WTC11 (cell line): ENCODE data around the gene GTF2A1L. TPM values are rescaled to one million over a fixed set of nuclear protein-coding genes. Genes with fewer than 3 reads are reported as not detected.

Source experiments
- ATAC-seq: fragments of 200-7000 bp; cut with Tn5 transposase; 2 replicates; pipeline ENCODE4 v1.10.0; 2021; ENCODE audit warnings: mild to moderate bottlenecking, moderate library complexity
- CTCF ChIA-PET: fragments of 300-600 bp; sonication (Branson Sonifier 250); formaldehyde crosslinking; loops from one replicate; lab custom pipeline; 2021; ENCODE audit warnings: antibody characterized with exemption; lab: Charles Lee
- POLR2A ChIA-PET: fragments of 350-600 bp; sonication (Branson Sonifier 250); formaldehyde crosslinking; loops from one replicate; lab custom pipeline; 2021; ENCODE audit warnings: antibody characterized with exemption; lab: Charles Lee
- DNase-seq: peaks from one replicate; pipeline ENCODE4 v3.0.0; 2021; ENCODE audit warnings: low spot score
- H3K27ac Mint-ChIP-seq: 2 replicates; pipeline ENCODE4 v1.8.0; 2021; ENCODE audit warnings: mixed read lengths
- H3K27me3 Mint-ChIP-seq: 2 replicates; pipeline ENCODE4 v1.8.0; 2021; ENCODE audit warnings: low read depth, mild to moderate bottlenecking, moderate library complexity, mixed read lengths
- H3K36me3 Mint-ChIP-seq: 2 replicates; pipeline ENCODE4 v1.8.0; 2021; ENCODE audit warnings: mixed read lengths
- H3K4me1 Mint-ChIP-seq: 2 replicates; pipeline ENCODE4 v1.8.0; 2022; ENCODE audit warnings: mixed read lengths
- H3K4me3 Mint-ChIP-seq: 2 replicates; pipeline ENCODE4 v1.8.0; 2021; ENCODE audit warnings: mild to moderate bottlenecking, moderate library complexity, mixed read lengths
- H3K9me3 Mint-ChIP-seq: 2 replicates; pipeline ENCODE4 v1.8.0; 2021; ENCODE audit warnings: mixed read lengths
- CREM ChIP-seq: sonication (generic); formaldehyde crosslinking; IDR thresholded peaks from 2 replicates; pipeline ENCODE4 v1.8.1; 2022; ENCODE audit warnings: mild to moderate bottlenecking, missing genetic modification reagents, moderate library complexity
- ERG ChIP-seq: fragments of 250-450 bp; sonication (Bioruptor Pico); IDR thresholded peaks from 2 replicates; pipeline ENCODE4 v1.8.0; 2021; ENCODE audit warnings: mild to moderate bottlenecking
- FOXP1 ChIP-seq: sonication (generic); formaldehyde crosslinking; IDR thresholded peaks from 2 replicates; pipeline ENCODE4 v1.8.0; 2022; ENCODE audit warnings: missing genetic modification reagents, mild to moderate bottlenecking, moderate library complexity, borderline replicate concordance
- JUN ChIP-seq: sonication (generic); formaldehyde crosslinking; IDR thresholded peaks from 2 replicates; pipeline ENCODE4 v1.8.0; 2023; ENCODE audit warnings: mild to moderate bottlenecking, missing genetic modification reagents
- NR1H2 ChIP-seq: sonication (generic); formaldehyde crosslinking; IDR thresholded peaks from 2 replicates; pipeline ENCODE4 v1.9.0; 2021; ENCODE audit warnings: mild to moderate bottlenecking, moderate library complexity, missing genetic modification reagents
- PREB ChIP-seq: sonication (generic); formaldehyde crosslinking; IDR thresholded peaks from 2 replicates; pipeline ENCODE4 v1.8.1; 2022; ENCODE audit warnings: mild to moderate bottlenecking, missing genetic modification reagents, moderate library complexity, borderline replicate concordance
- SMAD4 ChIP-seq: sonication (generic); formaldehyde crosslinking; IDR thresholded peaks from 2 replicates; pipeline ENCODE4 v1.8.0; 2022; ENCODE audit warnings: mild to moderate bottlenecking, missing genetic modification reagents
- SOX15 ChIP-seq: fragments of 250-450 bp; sonication (Bioruptor Pico); IDR thresholded peaks from 2 replicates; pipeline ENCODE4 v1.9.0; 2021; ENCODE audit warnings: mild to moderate bottlenecking
- TEAD4 ChIP-seq: sonication (generic); formaldehyde crosslinking; IDR thresholded peaks from 2 replicates; pipeline ENCODE4 v1.8.0; 2022; ENCODE audit warnings: mild to moderate bottlenecking, missing genetic modification reagents
- ZBTB43 ChIP-seq: sonication (generic); formaldehyde crosslinking; IDR thresholded peaks from 2 replicates; pipeline ENCODE4 v1.8.1; 2023; ENCODE audit warnings: mild to moderate bottlenecking, missing genetic modification reagents
- ZNF671 ChIP-seq: fragments of 250-450 bp; sonication (Bioruptor Pico); IDR thresholded peaks from 2 replicates; pipeline ENCODE4 v1.8.0; 2021; ENCODE audit warnings: mild to moderate bottlenecking
- total RNA-seq: library from RNA; stranded (reverse); gene quantifications from 3 replicates; pipeline ENCODE4 v1.2.3, GENCODE V29; 2021
- TF ChIP-seq, protein P1 (sequence below): sonication (generic); formaldehyde crosslinking; IDR thresholded peaks from 2 replicates; pipeline ENCODE4 v1.8.0; 2023; ENCODE audit warnings: missing genetic modification reagents, mild to moderate bottlenecking, borderline replicate concordance
- TF ChIP-seq, protein P2 (sequence below): fragments of 250-450 bp; sonication (Bioruptor Pico); IDR thresholded peaks from 2 replicates; pipeline ENCODE4 v1.9.0; 2021; ENCODE audit warnings: mild to moderate bottlenecking, borderline replicate concordance
- TF ChIP-seq, protein P3 (sequence below): sonication (generic); formaldehyde crosslinking; IDR thresholded peaks from 2 replicates; pipeline ENCODE4 v1.8.0; 2022; ENCODE audit warnings: mild to moderate bottlenecking, missing genetic modification reagents
- TF ChIP-seq, protein P4 (sequence below): fragments of 250-450 bp; sonication (Bioruptor Pico); IDR thresholded peaks from 2 replicates; pipeline ENCODE4 v2.1.2; 2022; ENCODE audit warnings: mild to moderate bottlenecking, moderate library complexity
- TF ChIP-seq, protein P5 (sequence below): sonication (generic); formaldehyde crosslinking; IDR thresholded peaks from 2 replicates; pipeline ENCODE4 v1.8.0; 2022; ENCODE audit warnings: mild to moderate bottlenecking, missing genetic modification reagents
- TF ChIP-seq, protein P6 (sequence below): sonication (generic); formaldehyde crosslinking; IDR thresholded peaks from 2 replicates; pipeline ENCODE4 v1.8.1; 2023; ENCODE audit warnings: mild to moderate bottlenecking, missing genetic modification reagents, moderate library complexity

GTF2A1L gene
- total RNA-seq, 1 experiment from 2014 or later: not detected

GRCh38 chr2:48673581-48673980, 55.9 kb downstream of the GTF2A1L start (continued):
- TF ChIP-seq ZBTB43 (CRISPR knock-in tag) (no peak), FOXP1 (no peak), SMAD4 (CRISPR knock-in tag) (no peak)

DNA sequence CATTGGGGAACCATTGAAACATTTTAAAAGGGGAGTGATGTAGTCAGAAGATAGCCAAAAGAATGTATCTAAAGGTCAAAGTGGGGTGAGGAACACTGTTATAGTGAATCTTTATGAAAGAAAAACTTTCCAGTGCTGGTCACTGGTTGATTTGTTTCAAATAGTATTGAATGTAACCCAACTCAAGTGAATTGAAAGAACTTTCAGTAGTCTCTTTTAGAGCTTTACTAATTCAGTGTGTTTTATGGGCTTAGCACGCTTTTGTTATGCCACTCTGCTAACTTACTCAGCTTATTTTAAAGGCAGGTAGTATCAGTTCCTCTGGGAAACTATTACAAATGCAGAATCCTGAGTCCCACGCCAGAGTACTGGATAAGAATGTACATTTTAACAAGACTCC, 57.3 kb downstream of the GTF2A1L start:
- DNase-seq (no peak), ATAC-seq (no peak)
- no peaks in the 10 kb centered on the region for H3K27me3 Mint-ChIP-seq
- H3K9me3 Mint-ChIP-seq: peaks cover 10% of the 10 kb centered on the region
- POLR2A ChIA-PET: no interaction called here
- CTCF ChIA-PET: no interaction called here
- no peak overlapping the region for H3K27ac Mint-ChIP-seq
- no peak overlapping the region for H3K4me3 Mint-ChIP-seq
- no peak for TF ChIP-seq NR1H2 (CRISPR knock-in tag)
- no peak for TF ChIP-seq CREM (CRISPR knock-in tag)
- TF ChIP-seq, protein P1, sequence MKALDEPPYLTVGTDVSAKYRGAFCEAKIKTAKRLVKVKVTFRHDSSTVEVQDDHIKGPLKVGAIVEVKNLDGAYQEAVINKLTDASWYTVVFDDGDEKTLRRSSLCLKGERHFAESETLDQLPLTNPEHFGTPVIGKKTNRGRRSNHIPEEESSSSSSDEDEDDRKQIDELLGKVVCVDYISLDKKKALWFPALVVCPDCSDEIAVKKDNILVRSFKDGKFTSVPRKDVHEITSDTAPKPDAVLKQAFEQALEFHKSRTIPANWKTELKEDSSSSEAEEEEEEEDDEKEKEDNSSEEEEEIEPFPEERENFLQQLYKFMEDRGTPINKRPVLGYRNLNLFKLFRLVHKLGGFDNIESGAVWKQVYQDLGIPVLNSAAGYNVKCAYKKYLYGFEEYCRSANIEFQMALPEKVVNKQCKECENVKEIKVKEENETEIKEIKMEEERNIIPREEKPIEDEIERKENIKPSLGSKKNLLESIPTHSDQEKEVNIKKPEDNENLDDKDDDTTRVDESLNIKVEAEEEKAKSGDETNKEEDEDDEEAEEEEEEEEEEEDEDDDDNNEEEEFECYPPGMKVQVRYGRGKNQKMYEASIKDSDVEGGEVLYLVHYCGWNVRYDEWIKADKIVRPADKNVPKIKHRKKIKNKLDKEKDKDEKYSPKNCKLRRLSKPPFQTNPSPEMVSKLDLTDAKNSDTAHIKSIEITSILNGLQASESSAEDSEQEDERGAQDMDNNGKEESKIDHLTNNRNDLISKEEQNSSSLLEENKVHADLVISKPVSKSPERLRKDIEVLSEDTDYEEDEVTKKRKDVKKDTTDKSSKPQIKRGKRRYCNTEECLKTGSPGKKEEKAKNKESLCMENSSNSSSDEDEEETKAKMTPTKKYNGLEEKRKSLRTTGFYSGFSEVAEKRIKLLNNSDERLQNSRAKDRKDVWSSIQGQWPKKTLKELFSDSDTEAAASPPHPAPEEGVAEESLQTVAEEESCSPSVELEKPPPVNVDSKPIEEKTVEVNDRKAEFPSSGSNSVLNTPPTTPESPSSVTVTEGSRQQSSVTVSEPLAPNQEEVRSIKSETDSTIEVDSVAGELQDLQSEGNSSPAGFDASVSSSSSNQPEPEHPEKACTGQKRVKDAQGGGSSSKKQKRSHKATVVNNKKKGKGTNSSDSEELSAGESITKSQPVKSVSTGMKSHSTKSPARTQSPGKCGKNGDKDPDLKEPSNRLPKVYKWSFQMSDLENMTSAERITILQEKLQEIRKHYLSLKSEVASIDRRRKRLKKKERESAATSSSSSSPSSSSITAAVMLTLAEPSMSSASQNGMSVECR (CRISPR knock-in tag): no peak
- no peak for TF ChIP-seq ERG
- TF ChIP-seq, protein P2, sequence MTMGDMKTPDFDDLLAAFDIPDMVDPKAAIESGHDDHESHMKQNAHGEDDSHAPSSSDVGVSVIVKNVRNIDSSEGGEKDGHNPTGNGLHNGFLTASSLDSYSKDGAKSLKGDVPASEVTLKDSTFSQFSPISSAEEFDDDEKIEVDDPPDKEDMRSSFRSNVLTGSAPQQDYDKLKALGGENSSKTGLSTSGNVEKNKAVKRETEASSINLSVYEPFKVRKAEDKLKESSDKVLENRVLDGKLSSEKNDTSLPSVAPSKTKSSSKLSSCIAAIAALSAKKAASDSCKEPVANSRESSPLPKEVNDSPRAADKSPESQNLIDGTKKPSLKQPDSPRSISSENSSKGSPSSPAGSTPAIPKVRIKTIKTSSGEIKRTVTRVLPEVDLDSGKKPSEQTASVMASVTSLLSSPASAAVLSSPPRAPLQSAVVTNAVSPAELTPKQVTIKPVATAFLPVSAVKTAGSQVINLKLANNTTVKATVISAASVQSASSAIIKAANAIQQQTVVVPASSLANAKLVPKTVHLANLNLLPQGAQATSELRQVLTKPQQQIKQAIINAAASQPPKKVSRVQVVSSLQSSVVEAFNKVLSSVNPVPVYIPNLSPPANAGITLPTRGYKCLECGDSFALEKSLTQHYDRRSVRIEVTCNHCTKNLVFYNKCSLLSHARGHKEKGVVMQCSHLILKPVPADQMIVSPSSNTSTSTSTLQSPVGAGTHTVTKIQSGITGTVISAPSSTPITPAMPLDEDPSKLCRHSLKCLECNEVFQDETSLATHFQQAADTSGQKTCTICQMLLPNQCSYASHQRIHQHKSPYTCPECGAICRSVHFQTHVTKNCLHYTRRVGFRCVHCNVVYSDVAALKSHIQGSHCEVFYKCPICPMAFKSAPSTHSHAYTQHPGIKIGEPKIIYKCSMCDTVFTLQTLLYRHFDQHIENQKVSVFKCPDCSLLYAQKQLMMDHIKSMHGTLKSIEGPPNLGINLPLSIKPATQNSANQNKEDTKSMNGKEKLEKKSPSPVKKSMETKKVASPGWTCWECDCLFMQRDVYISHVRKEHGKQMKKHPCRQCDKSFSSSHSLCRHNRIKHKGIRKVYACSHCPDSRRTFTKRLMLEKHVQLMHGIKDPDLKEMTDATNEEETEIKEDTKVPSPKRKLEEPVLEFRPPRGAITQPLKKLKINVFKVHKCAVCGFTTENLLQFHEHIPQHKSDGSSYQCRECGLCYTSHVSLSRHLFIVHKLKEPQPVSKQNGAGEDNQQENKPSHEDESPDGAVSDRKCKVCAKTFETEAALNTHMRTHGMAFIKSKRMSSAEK (CRISPR knock-in tag): no peak
- TF ChIP-seq, protein P3, sequence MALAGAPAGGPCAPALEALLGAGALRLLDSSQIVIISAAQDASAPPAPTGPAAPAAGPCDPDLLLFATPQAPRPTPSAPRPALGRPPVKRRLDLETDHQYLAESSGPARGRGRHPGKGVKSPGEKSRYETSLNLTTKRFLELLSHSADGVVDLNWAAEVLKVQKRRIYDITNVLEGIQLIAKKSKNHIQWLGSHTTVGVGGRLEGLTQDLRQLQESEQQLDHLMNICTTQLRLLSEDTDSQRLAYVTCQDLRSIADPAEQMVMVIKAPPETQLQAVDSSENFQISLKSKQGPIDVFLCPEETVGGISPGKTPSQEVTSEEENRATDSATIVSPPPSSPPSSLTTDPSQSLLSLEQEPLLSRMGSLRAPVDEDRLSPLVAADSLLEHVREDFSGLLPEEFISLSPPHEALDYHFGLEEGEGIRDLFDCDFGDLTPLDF (CRISPR knock-in tag): no peak
- TF ChIP-seq, protein P4, sequence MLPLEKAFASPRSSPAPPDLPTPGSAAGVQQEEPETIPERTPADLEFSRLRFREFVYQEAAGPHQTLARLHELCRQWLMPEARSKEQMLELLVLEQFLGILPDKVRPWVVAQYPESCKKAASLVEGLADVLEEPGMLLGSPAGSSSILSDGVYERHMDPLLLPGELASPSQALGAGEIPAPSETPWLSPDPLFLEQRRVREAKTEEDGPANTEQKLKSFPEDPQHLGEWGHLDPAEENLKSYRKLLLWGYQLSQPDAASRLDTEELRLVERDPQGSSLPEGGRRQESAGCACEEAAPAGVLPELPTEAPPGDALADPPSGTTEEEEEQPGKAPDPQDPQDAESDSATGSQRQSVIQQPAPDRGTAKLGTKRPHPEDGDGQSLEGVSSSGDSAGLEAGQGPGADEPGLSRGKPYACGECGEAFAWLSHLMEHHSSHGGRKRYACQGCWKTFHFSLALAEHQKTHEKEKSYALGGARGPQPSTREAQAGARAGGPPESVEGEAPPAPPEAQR (CRISPR knock-in tag): no peak
- no peak for TF ChIP-seq ZNF671 (CRISPR knock-in tag)
- TF ChIP-seq, protein P5, sequence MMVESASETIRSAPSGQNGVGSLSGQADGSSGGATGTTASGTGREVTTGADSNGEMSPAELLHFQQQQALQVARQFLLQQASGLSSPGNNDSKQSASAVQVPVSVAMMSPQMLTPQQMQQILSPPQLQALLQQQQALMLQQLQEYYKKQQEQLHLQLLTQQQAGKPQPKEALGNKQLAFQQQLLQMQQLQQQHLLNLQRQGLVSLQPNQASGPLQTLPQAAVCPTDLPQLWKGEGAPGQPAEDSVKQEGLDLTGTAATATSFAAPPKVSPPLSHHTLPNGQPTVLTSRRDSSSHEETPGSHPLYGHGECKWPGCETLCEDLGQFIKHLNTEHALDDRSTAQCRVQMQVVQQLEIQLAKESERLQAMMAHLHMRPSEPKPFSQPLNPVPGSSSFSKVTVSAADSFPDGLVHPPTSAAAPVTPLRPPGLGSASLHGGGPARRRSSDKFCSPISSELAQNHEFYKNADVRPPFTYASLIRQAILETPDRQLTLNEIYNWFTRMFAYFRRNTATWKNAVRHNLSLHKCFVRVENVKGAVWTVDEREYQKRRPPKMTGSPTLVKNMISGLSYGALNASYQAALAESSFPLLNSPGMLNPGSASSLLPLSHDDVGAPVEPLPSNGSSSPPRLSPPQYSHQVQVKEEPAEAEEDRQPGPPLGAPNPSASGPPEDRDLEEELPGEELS (CRISPR knock-in tag): no peak
- no peak for TF ChIP-seq JUN (CRISPR knock-in tag)
- TF ChIP-seq PREB: no peak
- no peak for TF ChIP-seq SOX15 (CRISPR knock-in tag)
- TF ChIP-seq TEAD4 (CRISPR knock-in tag): no peak
- TF ChIP-seq, protein P6, sequence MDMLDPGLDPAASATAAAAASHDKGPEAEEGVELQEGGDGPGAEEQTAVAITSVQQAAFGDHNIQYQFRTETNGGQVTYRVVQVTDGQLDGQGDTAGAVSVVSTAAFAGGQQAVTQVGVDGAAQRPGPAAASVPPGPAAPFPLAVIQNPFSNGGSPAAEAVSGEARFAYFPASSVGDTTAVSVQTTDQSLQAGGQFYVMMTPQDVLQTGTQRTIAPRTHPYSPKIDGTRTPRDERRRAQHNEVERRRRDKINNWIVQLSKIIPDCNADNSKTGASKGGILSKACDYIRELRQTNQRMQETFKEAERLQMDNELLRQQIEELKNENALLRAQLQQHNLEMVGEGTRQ (CRISPR knock-in tag): no peak
- TF ChIP-seq, all 79 proteins: peak for 0
- H3K36me3 Mint-ChIP-seq: no peaks in the 10 kb centered on the region
- no peaks in the 10 kb centered on the region for H3K4me1 Mint-ChIP-seq
